ENCODE data around the gene SCGB3A1.

GRCh38 chr5:180596668-180597231 lies 5.5 kb upstream of the SCGB3A1 start:
- TF ChIP-seq CTCF (IDR thresholded peaks at IDR 0.05) (no peak), POLR2A (IDR thresholded peaks at IDR 0.05) (no peak)
